ENCODE results near the gene GPR108. TPM values are rescaled to one million over a fixed set of nuclear protein-coding genes. Genes with fewer than 3 reads are reported as not detected.

GPR108 gene
- total and polyA plus RNA-seq, 2 of the 8 experiments (the other 6 are each of a cell fraction or from before 2014, with no cell fraction given) = 34.9 to 46.0 TPM

DNA sequence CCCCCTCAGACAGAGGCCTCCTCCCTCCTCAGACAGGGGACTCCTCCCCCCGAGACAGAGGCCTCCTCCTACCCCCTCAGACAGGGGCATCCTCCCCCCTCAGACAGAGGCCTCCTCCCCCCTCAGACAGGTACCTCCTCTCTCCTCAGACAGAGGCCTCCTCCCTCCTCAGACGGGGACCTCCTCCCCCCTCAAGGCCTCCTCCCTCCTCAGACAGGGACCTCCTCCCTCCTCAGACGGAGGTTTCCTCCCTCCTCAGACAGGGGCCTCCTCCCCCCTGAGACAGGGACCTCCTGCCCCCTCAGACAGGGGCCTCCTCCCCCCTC, 30.8 kb downstream of the GPR108 start (continued):
- TF ChIP-seq RAD21 (IDR thresholded peaks at IDR 0.05 in 1 of 2, conservative IDR thresholded peaks at IDR 0.05 in 1 of 2; ENCODE audit: low read depth in 2 of 2, low read length in 2 of 2) (no peak), RFX5 (IDR thresholded peaks at IDR 0.05; ENCODE audit: borderline replicate concordance, low read depth, low read length) (no peak), EP300 (IDR thresholded peaks at IDR 0.05; ENCODE audit: borderline replicate concordance in 1 of 2, low read depth in 2 of 2, low read length in 2 of 2) (no peak), RBBP5 (IDR thresholded peaks at IDR 0.05; ENCODE audit: borderline replicate concordance, low read depth, low read length) (no peak), CBX5 (IDR thresholded peaks at IDR 0.05; ENCODE audit: low read depth, low read length) (no peak)
